DMS153 treated with DMSO at 0.1 percent for 48 hours (cell line): Measurements from ENCODE around the gene OR6B2.
A peak's percentile ranks its signal among the peaks of the same experiment; 100 is the strongest.
"Not testable (repeated sequence)": the region's sequence is repeated elsewhere in the genome, so short reads cannot be mapped to it uniquely, and the experiment has no call there.

Experiments used
- DNase-seq: peaks from one replicate; lab custom pipeline; 2025; ENCODE audit not compliant: unreplicated experiment; lab: John Stamatoyannopoulos, UW

The OR6B2 gene

GRCh38 chr2:240030379-240031094, at the start of gene OR6B2:
Gene OR6B2, minus strand, starts transcription at chr2:240030429. Its CDS starts 0 bp downstream, at chr2:240030429.
- no peak for DNase-seq

GRCh38 chr2:240078631-240079030, 48.4 kb upstream of the OR6B2 start:
- no peak for DNase-seq

- DNase-seq = no peak
Measured at GRCh38 chr2:240077442-240077841, 47.2 kb upstream of the OR6B2 start.

- DNase-seq = no peak
Measured at GRCh38 chr2:240074545-240074944, 44.3 kb upstream of the OR6B2 start.

GRCh38 chr2:240070907-240071306, 40.7 kb upstream of the OR6B2 start:
- no peak for DNase-seq

GRCh38 chr2:240069829-240070228, 39.6 kb upstream of the OR6B2 start:
- no peak for DNase-seq

- no peak for DNase-seq
Measured at GRCh38 chr2:240068193-240068592, 38.0 kb upstream of the OR6B2 start.

GRCh38 chr2:240066489-240066888, 36.3 kb upstream of the OR6B2 start:
- no peak for DNase-seq

GRCh38 chr2:240064898-240065297, 34.7 kb upstream of the OR6B2 start:
- no peak for DNase-seq

- peak; percentile 14 for DNase-seq
Measured at GRCh38 chr2:240060977-240061591, 30.9 kb upstream of the OR6B2 start.

GRCh38 chr2:240056678-240057077, 26.4 kb upstream of the OR6B2 start:
- DNase-seq = no peak

- no peak for DNase-seq
Measured at GRCh38 chr2:240055177-240055917, 25.1 kb upstream of the OR6B2 start.

- DNase-seq = no peak
Measured at GRCh38 chr2:240053173-240054155, 23.2 kb upstream of the OR6B2 start, which contains the start of gene OR6B3. Gene OR6B3, minus strand, starts transcription at chr2:240053521.

GRCh38 chr2:240052524-240052923, 22.3 kb upstream of the OR6B2 start:
- DNase-seq = no peak

- DNase-seq = no peak
Measured at GRCh38 chr2:240051697-240052096, 21.5 kb upstream of the OR6B2 start.

- no peak for DNase-seq
Measured at GRCh38 chr2:240050278-240050677, 20.0 kb upstream of the OR6B2 start.

GRCh38 chr2:240048237-240048636, 18.0 kb upstream of the OR6B2 start:
- DNase-seq = no peak

GRCh38 chr2:240045098-240045497, 14.9 kb upstream of the OR6B2 start:
- no peak for DNase-seq

GRCh38 chr2:240044096-240044495, 13.9 kb upstream of the OR6B2 start:
- not testable (repeated sequence) for DNase-seq

- DNase-seq = no peak
Measured at GRCh38 chr2:240043279-240043989, 13.2 kb upstream of the OR6B2 start.
